ENCODE results near the gene CA4.

Gene CA4

GRCh38 chr17:60129164-60129563 is 20.6 kb upstream of the CA4 start:
- no peaks in the 10 kb centered on the region for H3F3A ChIP-seq (ENCODE audit: insufficient read depth)
- H3K27ac ChIP-seq (ENCODE audit: low read depth, low read length), result no peak overlapping the region
- H3K79me2 ChIP-seq (ENCODE audit: insufficient read depth, low read length), result no peaks in the 10 kb centered on the region
- no peaks in the 10 kb centered on the region for H3K9me3 ChIP-seq (ENCODE audit: insufficient read depth, low read length)
- H3K4me2 ChIP-seq (ENCODE audit: low read depth, low read length, poor library complexity, severe bottlenecking), result no peak overlapping the region
- no peaks in the 10 kb centered on the region for H3K27me3 ChIP-seq (ENCODE audit: low read length)
- TF ChIP-seq EZH2phosphoT487 (conservative IDR thresholded peaks at IDR 0.05; ENCODE audit: low read length) (no peak), CTCF (IDR thresholded peaks at IDR 0.05; ENCODE audit: insufficient read depth, low read length, poor library complexity, severe bottlenecking) (no peak)
- H3K9ac ChIP-seq (ENCODE audit: low read length), result no peak overlapping the region
- H3K36me3 ChIP-seq (ENCODE audit: low read length), result no peaks in the 10 kb centered on the region
- no peaks in the 10 kb centered on the region for H3K9me2 ChIP-seq (replicated peaks; ENCODE audit: insufficient read depth, low read length)
- H3K4me3 ChIP-seq (ENCODE audit: insufficient read depth, low read length, poor library complexity, severe bottlenecking), result no peak overlapping the region
- no peak overlapping the region for H2AFZ ChIP-seq (ENCODE audit: low read depth, low read length, severe bottlenecking)
- no peaks in the 10 kb centered on the region for H4K20me1 ChIP-seq (ENCODE audit: low read depth, low read length)

GRCh38 chr17:60130466-60130865 is 19.3 kb upstream of the CA4 start:
- Histone ChIP-seq H3K9ac (ENCODE audit: low read length) (no peak overlapping the region), H3F3A (ENCODE audit: insufficient read depth) (no peaks in the 10 kb centered on the region), H3K27me3 (ENCODE audit: low read length) (no peaks in the 10 kb centered on the region), H3K36me3 (ENCODE audit: low read length) (no peaks in the 10 kb centered on the region), H4K20me1 (ENCODE audit: low read depth, low read length) (no peaks in the 10 kb centered on the region), H2AFZ (ENCODE audit: low read depth, low read length, severe bottlenecking) (no peak overlapping the region), H3K4me3 (ENCODE audit: insufficient read depth, low read length, poor library complexity, severe bottlenecking) (no peak overlapping the region), H3K27ac (ENCODE audit: low read depth, low read length) (no peak overlapping the region), H3K4me2 (ENCODE audit: low read depth, low read length, poor library complexity, severe bottlenecking) (no peak overlapping the region), H3K9me2 (replicated peaks; ENCODE audit: insufficient read depth, low read length) (no peaks in the 10 kb centered on the region), H3K9me3 (ENCODE audit: insufficient read depth, low read length) (no peaks in the 10 kb centered on the region), H3K79me2 (ENCODE audit: insufficient read depth, low read length) (no peaks in the 10 kb centered on the region)
- no peak for TF ChIP-seq CTCF (IDR thresholded peaks at IDR 0.05; ENCODE audit: insufficient read depth, low read length, poor library complexity, severe bottlenecking)

GRCh38 chr17:60134396-60135150 is 15.2 kb upstream of the CA4 start:
- no peak overlapping the region for H2AFZ ChIP-seq (ENCODE audit: low read depth, low read length, severe bottlenecking)
- H3F3A ChIP-seq (ENCODE audit: insufficient read depth), result no peaks in the 10 kb centered on the region
- H4K20me1 ChIP-seq (ENCODE audit: low read depth, low read length), result no peaks in the 10 kb centered on the region
- H3K9ac ChIP-seq (ENCODE audit: low read length), result no peak overlapping the region
- no peaks in the 10 kb centered on the region for H3K9me2 ChIP-seq (replicated peaks; ENCODE audit: insufficient read depth, low read length)
- no peak overlapping the region for H3K27ac ChIP-seq (ENCODE audit: low read depth, low read length)
- H3K79me2 ChIP-seq (ENCODE audit: insufficient read depth, low read length), result no peaks in the 10 kb centered on the region
- H3K9me3 ChIP-seq (ENCODE audit: insufficient read depth, low read length), result no peaks in the 10 kb centered on the region
- no peak for TF ChIP-seq CTCF (IDR thresholded peaks at IDR 0.05; ENCODE audit: insufficient read depth, low read length, poor library complexity, severe bottlenecking)
- H3K27me3 ChIP-seq (ENCODE audit: low read length), result no peaks in the 10 kb centered on the region
- no peak overlapping the region for H3K4me3 ChIP-seq (ENCODE audit: insufficient read depth, low read length, poor library complexity, severe bottlenecking)
- H3K36me3 ChIP-seq (ENCODE audit: low read length), result no peaks in the 10 kb centered on the region
- H3K4me2 ChIP-seq (ENCODE audit: low read depth, low read length, poor library complexity, severe bottlenecking), result no peak overlapping the region

Data from SU-DHL-6 (cell line).